BJ (cell line): ENCODE data around the gene CETP. TPM values are rescaled to one million over a fixed set of nuclear protein-coding genes. Genes with fewer than 3 reads are reported as not detected.

Experiments
- CTCF ChIA-PET: fragments of 350-600 bp; formaldehyde crosslinking; extraction: SDS; loops from one replicate; lab custom pipeline; 2021; ENCODE audit warnings: antibody characterized with exemption, inconsistent platforms; lab: Yijun Ruan, JAX
- POLR2A ChIA-PET: fragments of 300-600 bp; sonication (Branson Sonifier 250); formaldehyde crosslinking; extraction: SDS; loops from one replicate; lab custom pipeline; 2021; ENCODE audit warnings: antibody characterized with exemption; lab: Charles Lee
- DNase-seq: peaks from one replicate; pipeline ENCODE4 v3.0.0-alpha.2; 2011; ENCODE audit warnings: low read depth
- H3K27me3 ChIP-seq: 2 replicates; pipeline ENCODE4 v1.6.0; 2011; ENCODE audit warnings: low read length; ENCODE audit not compliant: control insufficient read depth, insufficient read depth
- H3K36me3 ChIP-seq: 2 replicates; pipeline ENCODE4 v1.5.1; 2011; ENCODE audit warnings: low read length; ENCODE audit not compliant: control insufficient read depth, insufficient read depth
- H3K4me3 ChIP-seq: 2 replicates; pipeline ENCODE4 v1.5.1; 2011; ENCODE audit warnings: low read depth, mild to moderate bottlenecking, control low read depth, low read length
- polyA plus RNA-seq: library from polyadenylated mRNA; depleted of rRNA; stranded (reverse); fragments of >200 nt; gene quantifications from 2 replicates; pipeline ENCODE4 v1.2.3, GENCODE V29; 2011
- TF ChIP-seq, protein P1 (sequence below): IDR thresholded peaks from 2 replicates; pipeline ENCODE4 v1.5.1; 2011; ENCODE audit warnings: low read depth, mild to moderate bottlenecking, control low read depth, inconsistent platforms, low read length, moderate library complexity; ENCODE audit not compliant: insufficient read depth

Gene CETP
- polyA plus RNA-seq, 1 experiment: 0.07 TPM

DNA sequence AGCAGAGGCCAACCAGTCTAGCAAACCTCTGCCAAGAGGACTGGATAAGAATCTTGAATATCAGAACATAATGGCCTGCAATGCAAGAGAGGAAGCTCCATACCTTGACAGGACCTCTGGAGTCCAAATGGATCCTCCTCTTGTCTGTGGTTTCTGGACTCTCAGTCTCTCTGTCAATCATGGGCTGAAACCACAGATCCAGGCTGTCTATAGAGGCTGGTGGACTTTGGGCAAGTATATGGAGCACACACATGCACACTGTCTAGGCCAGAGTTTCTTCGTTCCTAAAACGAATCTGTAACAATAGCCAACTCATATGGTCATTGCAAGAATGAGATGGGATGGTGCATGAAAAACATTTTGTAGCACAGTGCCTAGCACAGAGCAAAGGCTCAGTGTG is 65.3 kb downstream of the CETP start:
- TF ChIP-seq, protein P1, sequence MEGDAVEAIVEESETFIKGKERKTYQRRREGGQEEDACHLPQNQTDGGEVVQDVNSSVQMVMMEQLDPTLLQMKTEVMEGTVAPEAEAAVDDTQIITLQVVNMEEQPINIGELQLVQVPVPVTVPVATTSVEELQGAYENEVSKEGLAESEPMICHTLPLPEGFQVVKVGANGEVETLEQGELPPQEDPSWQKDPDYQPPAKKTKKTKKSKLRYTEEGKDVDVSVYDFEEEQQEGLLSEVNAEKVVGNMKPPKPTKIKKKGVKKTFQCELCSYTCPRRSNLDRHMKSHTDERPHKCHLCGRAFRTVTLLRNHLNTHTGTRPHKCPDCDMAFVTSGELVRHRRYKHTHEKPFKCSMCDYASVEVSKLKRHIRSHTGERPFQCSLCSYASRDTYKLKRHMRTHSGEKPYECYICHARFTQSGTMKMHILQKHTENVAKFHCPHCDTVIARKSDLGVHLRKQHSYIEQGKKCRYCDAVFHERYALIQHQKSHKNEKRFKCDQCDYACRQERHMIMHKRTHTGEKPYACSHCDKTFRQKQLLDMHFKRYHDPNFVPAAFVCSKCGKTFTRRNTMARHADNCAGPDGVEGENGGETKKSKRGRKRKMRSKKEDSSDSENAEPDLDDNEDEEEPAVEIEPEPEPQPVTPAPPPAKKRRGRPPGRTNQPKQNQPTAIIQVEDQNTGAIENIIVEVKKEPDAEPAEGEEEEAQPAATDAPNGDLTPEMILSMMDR: no peak
- DNase-seq: no peak
- no peaks in the 10 kb centered on the region for H3K27me3 ChIP-seq
- ChIA-PET CTCF (interaction anchor here (1.1 to 1.3 kb wide), 2 partner anchors 11 to 19 kb away, joined by 3 to 5 read pairs; no protein-coding TSS in a partner anchor), POLR2A (no interaction called here)
- no peak overlapping the region for H3K4me3 ChIP-seq
- peaks cover 5% of the 10 kb centered on the region for H3K36me3 ChIP-seq

DNA sequence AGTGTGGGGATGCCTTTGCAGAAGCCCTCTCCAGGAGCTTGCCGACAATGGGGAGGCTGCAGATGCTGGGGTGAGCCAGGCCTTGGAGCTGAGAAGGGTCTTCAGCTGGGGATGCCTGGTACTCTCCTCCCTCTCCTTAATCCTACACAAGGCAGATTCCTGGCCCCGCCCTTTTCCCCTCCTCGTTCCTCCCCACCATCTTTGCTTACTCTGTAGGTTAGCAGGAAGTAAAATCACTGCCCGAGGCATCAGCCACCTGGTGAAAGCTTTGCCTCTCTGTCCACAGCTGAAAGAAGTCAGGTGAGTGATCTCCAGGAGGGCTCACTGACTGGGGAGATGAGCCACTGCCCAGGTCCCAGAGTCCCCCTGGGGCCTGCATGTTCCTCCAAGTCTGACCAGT is 66.3 kb downstream of the CETP start:
- ChIA-PET POLR2A (no interaction called here), CTCF (interaction anchor here (1.1 to 1.3 kb wide), 2 partner anchors 12 to 18 kb away, joined by 3 to 5 read pairs; no protein-coding TSS in a partner anchor)

GRCh38 chr16:57029161-57030160 is 67.7 kb downstream of the CETP start:
- DNase-seq: no peak

More for the DNA sequence above, 66.3 kb downstream of the CETP start:
- Histone ChIP-seq H3K27me3 (no peaks in the 10 kb centered on the region), H3K4me3 (no peak overlapping the region), H3K36me3 (peaks cover 1% of the 10 kb centered on the region; the same call in 1 of the 2 replicates)
- no peak for DNase-seq
- TF ChIP-seq, protein P1: no peak

GRCh38 chr16:57030346-57030902 is 68.7 kb downstream of the CETP start:
- TF ChIP-seq, protein P1: no peak
- CTCF ChIA-PET: interaction anchor here (0.6 kb wide), 1 partner anchor 231 kb away, joined by 3 read pairs; no protein-coding TSS in a partner anchor
- DNase-seq: no peak
- H3K27me3 ChIP-seq: no peaks in the 10 kb centered on the region
- POLR2A ChIA-PET: no interaction called here
- peaks cover 2% of the 10 kb centered on the region for H3K36me3 ChIP-seq
- no peak overlapping the region for H3K4me3 ChIP-seq

More at GRCh38 chr16:57029161-57030160, 67.7 kb downstream of the CETP start:
- H3K4me3 ChIP-seq: no peak overlapping the region
- ChIA-PET CTCF (interaction anchor here (0.6 kb wide), 1 partner anchor 232 kb away, joined by 3 read pairs; no protein-coding TSS in a partner anchor), POLR2A (no interaction called here)
- H3K36me3 ChIP-seq: no peaks in the 10 kb centered on the region; the same call in 1 of the 2 replicates
- TF ChIP-seq, protein P1: no peak
- H3K27me3 ChIP-seq: no peaks in the 10 kb centered on the region

DNA sequence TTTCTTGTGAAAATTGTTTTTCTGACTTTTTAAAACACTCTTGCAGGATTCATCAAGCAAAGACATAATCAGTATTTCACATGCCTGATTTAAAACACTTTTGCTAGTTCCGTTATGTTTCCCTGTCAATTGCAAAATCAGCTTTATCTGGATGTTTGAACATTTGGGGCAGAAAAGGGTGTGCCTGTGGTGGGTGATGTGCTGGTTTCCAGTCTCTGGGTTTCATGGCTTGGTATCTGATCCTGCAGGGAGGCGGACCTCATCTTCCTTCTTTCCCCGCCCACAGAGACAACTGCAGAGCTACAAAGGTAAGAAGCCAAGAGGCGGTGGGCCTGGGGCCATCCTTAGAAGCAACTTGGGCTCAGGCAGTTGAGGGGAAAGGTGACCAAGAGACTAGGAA is 69.4 kb downstream of the CETP start:
- POLR2A ChIA-PET: no interaction called here
- TF ChIP-seq, protein P1: no peak
- no peak for DNase-seq
- H3K27me3 ChIP-seq: no peaks in the 10 kb centered on the region
- H3K36me3 ChIP-seq: peaks cover 2% of the 10 kb centered on the region
- H3K4me3 ChIP-seq: no peak overlapping the region
- CTCF ChIA-PET: no interaction called here
